HL-60 (cell line): Measurements from ENCODE around the gene ARMH2.

Experiments used
- POLR2AphosphoS5 ChIP-seq: IDR thresholded peaks from 2 replicates; pipeline ENCODE4 v1.6.1; 2012; ENCODE audit warnings: low read depth
- TF ChIP-seq, protein P1 (sequence below): IDR thresholded peaks from one replicate; pipeline ENCODE4 v1.5.1; 2011; ENCODE audit warnings: low read length, control low read depth, inconsistent platforms; ENCODE audit not compliant: insufficient read depth

DNA sequence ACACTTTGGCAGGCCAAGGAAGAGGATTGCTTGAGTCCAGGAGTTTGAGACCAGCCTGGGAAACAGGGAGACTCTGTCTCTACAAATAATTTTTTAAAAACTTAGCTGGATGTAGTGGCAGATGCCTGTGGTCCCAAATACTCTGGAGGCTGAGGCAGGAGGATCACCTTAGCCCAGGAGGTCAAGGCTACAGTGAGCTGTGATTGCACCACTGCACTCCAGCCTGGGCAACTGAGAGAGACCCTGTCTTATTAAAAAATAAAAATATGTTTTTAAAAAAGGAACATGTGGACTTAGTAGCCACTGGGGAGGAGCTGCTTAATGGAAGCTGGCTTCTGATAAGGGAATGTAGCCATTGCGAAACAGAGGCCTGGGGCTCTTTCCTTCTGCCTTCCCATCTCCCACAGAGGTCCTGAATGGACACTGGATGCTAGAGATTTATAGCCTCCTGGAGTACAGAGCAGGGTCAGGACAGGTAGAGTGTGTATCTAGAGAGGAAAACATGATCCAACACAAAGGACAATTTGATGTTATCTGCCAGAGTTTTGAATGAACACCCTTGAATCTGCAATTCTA lies 45.7 kb downstream of the ARMH2 start:
- TF ChIP-seq, protein P1, sequence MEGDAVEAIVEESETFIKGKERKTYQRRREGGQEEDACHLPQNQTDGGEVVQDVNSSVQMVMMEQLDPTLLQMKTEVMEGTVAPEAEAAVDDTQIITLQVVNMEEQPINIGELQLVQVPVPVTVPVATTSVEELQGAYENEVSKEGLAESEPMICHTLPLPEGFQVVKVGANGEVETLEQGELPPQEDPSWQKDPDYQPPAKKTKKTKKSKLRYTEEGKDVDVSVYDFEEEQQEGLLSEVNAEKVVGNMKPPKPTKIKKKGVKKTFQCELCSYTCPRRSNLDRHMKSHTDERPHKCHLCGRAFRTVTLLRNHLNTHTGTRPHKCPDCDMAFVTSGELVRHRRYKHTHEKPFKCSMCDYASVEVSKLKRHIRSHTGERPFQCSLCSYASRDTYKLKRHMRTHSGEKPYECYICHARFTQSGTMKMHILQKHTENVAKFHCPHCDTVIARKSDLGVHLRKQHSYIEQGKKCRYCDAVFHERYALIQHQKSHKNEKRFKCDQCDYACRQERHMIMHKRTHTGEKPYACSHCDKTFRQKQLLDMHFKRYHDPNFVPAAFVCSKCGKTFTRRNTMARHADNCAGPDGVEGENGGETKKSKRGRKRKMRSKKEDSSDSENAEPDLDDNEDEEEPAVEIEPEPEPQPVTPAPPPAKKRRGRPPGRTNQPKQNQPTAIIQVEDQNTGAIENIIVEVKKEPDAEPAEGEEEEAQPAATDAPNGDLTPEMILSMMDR, result no peak
- TF ChIP-seq POLR2AphosphoS5, result no peak
